ENCODE measurements around the gene TYMP.

DNA sequence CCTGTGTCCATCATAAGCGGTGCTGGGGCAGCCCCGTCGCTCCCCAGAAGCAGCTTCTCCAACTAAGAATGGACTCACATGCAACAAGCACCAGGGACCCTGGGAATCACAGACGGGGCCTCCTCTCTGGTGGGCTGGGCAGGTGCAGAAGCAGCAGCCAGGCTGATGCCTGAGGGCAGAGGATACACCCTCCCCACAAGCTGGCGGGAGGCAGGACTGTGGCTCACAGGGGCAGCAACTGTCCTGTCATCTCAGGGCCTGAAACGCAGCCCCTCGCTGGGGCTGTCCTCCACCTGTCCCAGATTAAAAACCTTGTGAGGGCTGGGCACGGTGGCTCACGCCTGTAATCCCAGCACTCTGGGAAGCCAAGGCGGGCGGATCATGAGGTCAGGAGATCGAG, 51.9 kb downstream of the TYMP start:
- no peak for TF ChIP-seq EZH2 (IDR thresholded peaks at IDR 0.05; ENCODE audit: borderline replicate concordance, low read depth, low read length, poor library complexity, severe bottlenecking)
- TF ChIP-seq, protein P1, sequence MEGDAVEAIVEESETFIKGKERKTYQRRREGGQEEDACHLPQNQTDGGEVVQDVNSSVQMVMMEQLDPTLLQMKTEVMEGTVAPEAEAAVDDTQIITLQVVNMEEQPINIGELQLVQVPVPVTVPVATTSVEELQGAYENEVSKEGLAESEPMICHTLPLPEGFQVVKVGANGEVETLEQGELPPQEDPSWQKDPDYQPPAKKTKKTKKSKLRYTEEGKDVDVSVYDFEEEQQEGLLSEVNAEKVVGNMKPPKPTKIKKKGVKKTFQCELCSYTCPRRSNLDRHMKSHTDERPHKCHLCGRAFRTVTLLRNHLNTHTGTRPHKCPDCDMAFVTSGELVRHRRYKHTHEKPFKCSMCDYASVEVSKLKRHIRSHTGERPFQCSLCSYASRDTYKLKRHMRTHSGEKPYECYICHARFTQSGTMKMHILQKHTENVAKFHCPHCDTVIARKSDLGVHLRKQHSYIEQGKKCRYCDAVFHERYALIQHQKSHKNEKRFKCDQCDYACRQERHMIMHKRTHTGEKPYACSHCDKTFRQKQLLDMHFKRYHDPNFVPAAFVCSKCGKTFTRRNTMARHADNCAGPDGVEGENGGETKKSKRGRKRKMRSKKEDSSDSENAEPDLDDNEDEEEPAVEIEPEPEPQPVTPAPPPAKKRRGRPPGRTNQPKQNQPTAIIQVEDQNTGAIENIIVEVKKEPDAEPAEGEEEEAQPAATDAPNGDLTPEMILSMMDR (conservative IDR thresholded peaks at IDR 0.05; ENCODE audit: low read depth, low read length), result no peak
